Measurements from ENCODE around the gene TMEM212. TPM values are rescaled to one million over a fixed set of nuclear protein-coding genes. Genes with fewer than 3 reads are reported as not detected.

TMEM212 gene
- total RNA-seq, 1 donor from 2014 or later: not detected

DNA sequence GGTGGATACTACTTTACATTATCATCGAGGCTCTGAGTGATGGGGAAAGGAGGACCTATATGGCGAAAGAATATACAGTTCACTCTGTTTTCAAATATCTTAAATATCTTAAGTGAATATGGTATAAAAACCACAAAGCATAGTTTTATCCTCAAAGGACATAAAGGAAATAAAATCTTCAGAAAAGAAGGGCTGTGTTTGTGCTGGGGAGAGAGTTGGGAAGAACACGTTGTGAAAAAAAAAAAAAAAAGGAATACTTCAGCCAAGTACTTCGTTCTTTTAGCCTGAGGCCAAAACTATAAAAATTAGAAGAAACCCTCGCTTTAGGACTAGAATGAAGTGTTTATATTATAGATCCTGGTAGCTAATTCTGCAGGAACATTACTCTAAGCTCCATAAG, 10.2 kb upstream of the TMEM212 start:
- DNase-seq (ENCODE audit: low spot score in 2 of 2, unreplicated experiment in 2 of 2): no peak
- H3K27ac Mint-ChIP-seq: no peak overlapping the region
- peaks cover 28% of the 10 kb centered on the region for H3K4me1 Mint-ChIP-seq
- no peaks in the 10 kb centered on the region for H3K27me3 Mint-ChIP-seq (ENCODE audit: low read depth)
- H3K9me3 Mint-ChIP-seq: no peaks in the 10 kb centered on the region
- no peaks in the 10 kb centered on the region for H3K36me3 Mint-ChIP-seq
- no peak overlapping the region for H3K4me3 Mint-ChIP-seq
- TF ChIP-seq, protein P1, sequence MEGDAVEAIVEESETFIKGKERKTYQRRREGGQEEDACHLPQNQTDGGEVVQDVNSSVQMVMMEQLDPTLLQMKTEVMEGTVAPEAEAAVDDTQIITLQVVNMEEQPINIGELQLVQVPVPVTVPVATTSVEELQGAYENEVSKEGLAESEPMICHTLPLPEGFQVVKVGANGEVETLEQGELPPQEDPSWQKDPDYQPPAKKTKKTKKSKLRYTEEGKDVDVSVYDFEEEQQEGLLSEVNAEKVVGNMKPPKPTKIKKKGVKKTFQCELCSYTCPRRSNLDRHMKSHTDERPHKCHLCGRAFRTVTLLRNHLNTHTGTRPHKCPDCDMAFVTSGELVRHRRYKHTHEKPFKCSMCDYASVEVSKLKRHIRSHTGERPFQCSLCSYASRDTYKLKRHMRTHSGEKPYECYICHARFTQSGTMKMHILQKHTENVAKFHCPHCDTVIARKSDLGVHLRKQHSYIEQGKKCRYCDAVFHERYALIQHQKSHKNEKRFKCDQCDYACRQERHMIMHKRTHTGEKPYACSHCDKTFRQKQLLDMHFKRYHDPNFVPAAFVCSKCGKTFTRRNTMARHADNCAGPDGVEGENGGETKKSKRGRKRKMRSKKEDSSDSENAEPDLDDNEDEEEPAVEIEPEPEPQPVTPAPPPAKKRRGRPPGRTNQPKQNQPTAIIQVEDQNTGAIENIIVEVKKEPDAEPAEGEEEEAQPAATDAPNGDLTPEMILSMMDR (IDR thresholded peaks at IDR 0.05; ENCODE audit: unreplicated experiment): no peak

DNA sequence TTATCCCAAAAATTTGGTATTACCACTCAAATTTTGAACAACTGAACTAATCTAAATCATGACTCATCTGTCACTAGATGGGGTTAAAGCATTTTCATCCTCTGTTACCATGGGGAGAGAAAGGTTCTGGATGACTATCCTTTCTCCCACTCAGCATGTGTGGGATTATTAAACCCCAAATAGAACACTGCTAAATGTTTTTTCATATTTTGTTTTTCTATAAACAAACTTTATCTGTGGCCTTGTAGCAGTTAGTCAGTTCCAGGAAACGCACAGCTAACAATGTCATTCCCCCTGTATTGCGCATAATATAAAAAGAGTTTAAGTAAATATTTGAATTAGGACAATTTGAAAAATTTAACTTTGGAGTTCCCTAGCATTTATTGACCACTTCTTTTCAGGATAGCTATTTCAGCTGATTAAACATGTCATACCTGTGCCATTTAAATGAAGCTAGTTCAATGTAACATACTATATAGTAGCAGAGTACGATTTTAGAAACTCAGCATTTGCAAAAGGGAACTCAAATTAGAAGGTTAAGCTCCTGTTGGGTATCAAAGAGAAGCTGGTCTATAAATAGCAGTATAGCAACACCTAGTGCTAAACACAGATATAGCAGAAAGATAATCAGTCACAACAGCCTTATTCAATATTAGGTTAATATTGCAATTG, 9.2 kb upstream of the TMEM212 start:
- Mint-ChIP-seq H3K9me3 (no peaks in the 10 kb centered on the region), H3K36me3 (no peaks in the 10 kb centered on the region), H3K4me3 (no peak overlapping the region), H3K27ac (no peak overlapping the region), H3K27me3 (ENCODE audit: low read depth) (no peaks in the 10 kb centered on the region), H3K4me1 (peaks cover 37% of the 10 kb centered on the region)
- TF ChIP-seq, protein P1 (IDR thresholded peaks at IDR 0.05; ENCODE audit: unreplicated experiment): no peak
- no peak for DNase-seq (ENCODE audit: low spot score in 2 of 2, unreplicated experiment in 2 of 2)

DNA sequence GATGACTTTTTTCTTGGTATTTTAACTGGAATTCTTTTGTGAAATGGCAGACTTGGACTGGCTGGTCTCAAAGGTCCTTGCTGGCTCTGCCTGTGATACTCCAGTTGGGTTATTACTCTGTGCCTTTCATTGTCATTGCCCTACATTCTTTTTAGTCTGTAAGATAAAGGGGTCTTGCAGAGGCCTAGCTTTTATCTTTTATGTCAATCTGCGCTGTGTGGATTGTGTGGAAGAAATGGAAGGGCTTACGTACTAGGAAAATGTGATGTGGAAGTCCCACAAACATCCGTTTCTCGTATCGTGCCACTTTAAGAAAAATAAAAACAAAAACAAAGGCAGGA, 8.7 kb upstream of the TMEM212 start:
- TF ChIP-seq, protein P1 (IDR thresholded peaks at IDR 0.05; ENCODE audit: unreplicated experiment): no peak
- Mint-ChIP-seq H3K27me3 (ENCODE audit: low read depth) (no peaks in the 10 kb centered on the region), H3K4me1 (peaks cover 36% of the 10 kb centered on the region), H3K36me3 (no peaks in the 10 kb centered on the region), H3K9me3 (no peaks in the 10 kb centered on the region), H3K27ac (peak overlapping the region; percentile 3), H3K4me3 (no peak overlapping the region)
- DNase-seq (ENCODE audit: low spot score in 2 of 2, unreplicated experiment in 2 of 2): no peak

DNA sequence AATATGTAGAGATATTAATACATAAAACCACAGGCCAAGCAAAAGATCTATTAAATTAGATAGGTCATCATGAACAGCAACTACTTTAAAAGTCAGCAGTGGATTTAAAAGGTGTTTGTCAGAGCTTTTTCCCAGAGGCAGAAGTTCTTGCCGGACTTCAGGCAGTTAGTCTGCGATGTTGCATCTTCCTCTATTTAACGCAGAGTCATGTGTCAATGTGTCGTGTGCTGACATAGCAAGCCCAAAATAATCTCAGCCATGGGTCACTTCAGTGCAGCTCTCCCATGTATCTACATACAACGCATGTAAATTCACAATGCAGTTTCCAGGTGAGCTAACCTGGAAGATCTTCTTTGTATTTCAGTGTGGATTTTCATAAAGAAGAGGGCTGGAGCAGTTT, 8.0 kb upstream of the TMEM212 start:
- Mint-ChIP-seq H3K36me3 (no peaks in the 10 kb centered on the region), H3K4me3 (no peak overlapping the region), H3K4me1 (peaks cover 31% of the 10 kb centered on the region), H3K9me3 (no peaks in the 10 kb centered on the region), H3K27me3 (ENCODE audit: low read depth) (no peaks in the 10 kb centered on the region), H3K27ac (no peak overlapping the region)
- no peak for DNase-seq (ENCODE audit: low spot score in 2 of 2, unreplicated experiment in 2 of 2)
- TF ChIP-seq, protein P1 (IDR thresholded peaks at IDR 0.05; ENCODE audit: unreplicated experiment): no peak

DNA sequence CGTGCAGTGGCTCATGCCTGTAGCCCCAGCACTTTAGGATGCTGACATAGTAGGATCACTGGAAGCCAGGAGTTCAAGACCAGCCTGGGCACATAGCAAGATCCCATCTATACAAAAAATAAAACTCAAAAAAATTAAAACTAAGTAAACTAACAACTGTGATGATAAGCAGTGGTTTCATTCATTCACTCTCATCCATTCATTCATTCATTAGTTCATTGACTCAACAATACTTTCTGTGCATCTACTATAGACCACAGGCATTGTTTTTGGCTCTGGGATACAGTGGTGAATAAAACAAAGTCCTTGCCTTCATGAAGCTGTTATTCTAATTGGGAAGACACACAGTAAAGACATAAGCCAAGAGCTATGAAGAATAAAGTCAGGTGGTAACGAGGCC, 7.5 kb upstream of the TMEM212 start:
- H3K4me3 Mint-ChIP-seq: no peak overlapping the region

More for the DNA sequence above, 7.5 kb upstream of the TMEM212 start:
- Mint-ChIP-seq H3K9me3 (no peaks in the 10 kb centered on the region), H3K27me3 (ENCODE audit: low read depth) (no peaks in the 10 kb centered on the region), H3K27ac (no peak overlapping the region), H3K36me3 (no peaks in the 10 kb centered on the region), H3K4me1 (peaks cover 31% of the 10 kb centered on the region)
- TF ChIP-seq, protein P1 (IDR thresholded peaks at IDR 0.05; ENCODE audit: unreplicated experiment): no peak
- DNase-seq (ENCODE audit: low spot score in 2 of 2, unreplicated experiment in 2 of 2): no peak

Measured in mesothelial cell of epicardium (in vitro differentiated cells).